H1 (cell line): ENCODE measurements around the gene GBP4. TPM values are rescaled to one million over a fixed set of nuclear protein-coding genes. Genes with fewer than 3 reads are reported as not detected.

Source experiments
- CTCF ChIA-PET: fragments of 300-600 bp; sonication (Branson Sonifier 250); formaldehyde crosslinking; loops from one replicate; lab custom pipeline; 2021; ENCODE audit not compliant: partially characterized antibody; lab: Charles Lee
- POLR2A ChIA-PET: fragments of 300-600 bp; sonication (Branson Sonifier 250); formaldehyde crosslinking; loops from one replicate; lab custom pipeline; 2021; ENCODE audit warnings: inconsistent platforms; ENCODE audit not compliant: partially characterized antibody; lab: Charles Lee
- DNase-seq, 2 experiments: peaks; one replicate each; pipeline versions ENCODE4 v3.0.0 to v3.0.0-alpha.2; 2010 to 2022; ENCODE audit warnings: low spot score in 2 of 2, low read depth in 1 of 2, mixed read lengths in 1 of 2
- FAIRE-seq: peaks from 2 replicates; lab custom pipeline; 2011; peaks lifted over from hg19 to GRCh38; lab: Jason Lieb, UNC
- H2AFZ ChIP-seq: 2 replicates; pipeline ENCODE4 v1.8.1; 2012; ENCODE audit warnings: low read length, inconsistent platforms
- H2AK5ac ChIP-seq: 2 replicates; pipeline ENCODE4 v1.6.1; 2013; ENCODE audit warnings: low read depth, low read length
- H2BK120ac ChIP-seq: replicated peaks from 2 replicates; pipeline ENCODE3; 2013; ENCODE audit warnings: low read depth, low read length, inconsistent platforms
- H2BK12ac ChIP-seq: 2 replicates; pipeline ENCODE4 v1.6.1; 2013; ENCODE audit warnings: low read depth, low read length
- H2BK15ac ChIP-seq: 2 replicates; pipeline ENCODE4 v1.6.1; 2013; ENCODE audit warnings: low read length
- H2BK20ac ChIP-seq: 2 replicates; pipeline ENCODE4 v1.6.1; 2013; ENCODE audit warnings: low read length
- H2BK5ac ChIP-seq: 2 replicates; pipeline ENCODE4 v1.6.1; 2013; ENCODE audit warnings: low read depth, low read length
- H3K14ac ChIP-seq: 2 replicates; pipeline ENCODE4 v1.6.1; 2013; ENCODE audit warnings: inconsistent platforms; ENCODE audit not compliant: insufficient read length
- H3K18ac ChIP-seq: 2 replicates; pipeline ENCODE4 v1.6.1; 2013; ENCODE audit warnings: low read length; ENCODE audit errors: extremely low read depth
- H3K23ac ChIP-seq: 2 replicates; pipeline ENCODE4 v1.6.1; 2013; ENCODE audit warnings: inconsistent platforms; ENCODE audit not compliant: insufficient read length
- H3K23me2 ChIP-seq: 2 replicates; pipeline ENCODE4 v1.6.1; 2013; ENCODE audit warnings: low read depth, low read length
- H3K27ac ChIP-seq: 2 replicates; pipeline ENCODE4 v1.6.1; 2011; ENCODE audit warnings: low read depth, low read length, inconsistent platforms
- H3K27me3 ChIP-seq, 4 experiments: replicated peaks in 1 of 4; 1 replicate in 1 of 4; 2 replicates in 3 of 4; pipeline versions ENCODE4 v1.6.1 to v1.8.1; 2011 to 2013; ENCODE audit warnings: low read length in 3 of 4, mild to moderate bottlenecking in 3 of 4, inconsistent platforms in 2 of 4, mixed read lengths in 2 of 4, moderate library complexity in 1 of 4; ENCODE audit not compliant: control insufficient read depth in 3 of 4, insufficient read depth in 3 of 4; ENCODE audit errors: extremely low read depth in 1 of 4
- H3K36me3 ChIP-seq, 4 experiments: 2 replicates each; pipeline versions ENCODE4 v1.6.1 to v1.8.1; 2011 to 2013; ENCODE audit warnings: mild to moderate bottlenecking in 4 of 4, low read length in 3 of 4, moderate library complexity in 2 of 4, control low read depth in 1 of 4, inconsistent platforms in 1 of 4; ENCODE audit not compliant: insufficient read depth in 4 of 4, control insufficient read depth in 2 of 4
- H3K4ac ChIP-seq: replicated peaks from 2 replicates; pipeline ENCODE3; 2013; ENCODE audit warnings: low read length, low read depth, mixed read lengths, inconsistent platforms; ENCODE audit not compliant: insufficient read length
- H3K4me1 ChIP-seq, 4 experiments: replicated peaks in 1 of 4; 1 replicate in 1 of 4; 2 replicates in 3 of 4; pipeline versions ENCODE4 v1.6.1 to v1.8.1; 2011 to 2013; ENCODE audit warnings: low read length in 3 of 4, inconsistent platforms in 2 of 4, mixed read lengths in 1 of 4; ENCODE audit not compliant: insufficient read depth in 4 of 4, control insufficient read depth in 3 of 4
- H3K4me2 ChIP-seq, 2 experiments: 2 replicates each; pipeline versions ENCODE4 v1.6.1 to v1.8.1; 2011 to 2013; ENCODE audit warnings: low read depth in 2 of 2, low read length in 2 of 2, control low read depth in 1 of 2, inconsistent platforms in 1 of 2, mild to moderate bottlenecking in 1 of 2; ENCODE audit not compliant: insufficient read depth in 1 of 2
- H3K4me3 ChIP-seq, 4 experiments: fragments of 200-600, 300-600 bp in 1 of 4; sonication (generic), shearing (Covaris generic), sonication (Bioruptor Twin) in 1 of 4; 2 replicates each; pipeline versions ENCODE4 v1.5.1 to v1.8.1; 2011 to 2016; ENCODE audit warnings: low read length in 4 of 4, low read depth in 3 of 4, control low read depth in 2 of 4, inconsistent platforms in 2 of 4, mild to moderate bottlenecking in 2 of 4, mixed read lengths in 1 of 4, moderate library complexity in 1 of 4; ENCODE audit not compliant: insufficient read depth in 2 of 4; ENCODE audit errors: extremely low read depth in 1 of 4
- H3K56ac ChIP-seq: replicated peaks from 2 replicates; pipeline ENCODE3; 2013; ENCODE audit warnings: low read depth, mild to moderate bottlenecking, mixed read lengths, low read length, inconsistent platforms; ENCODE audit not compliant: insufficient read length
- H3K79me1 ChIP-seq: 2 replicates; pipeline ENCODE4 v1.6.1; 2013; ENCODE audit warnings: low read depth, low read length, control low read depth
- H3K79me2 ChIP-seq, 2 experiments: 2 replicates each; pipeline versions ENCODE4 v1.6.1 to v1.8.1; 2012 to 2013; ENCODE audit warnings: low read length in 2 of 2, mild to moderate bottlenecking in 2 of 2, inconsistent platforms in 1 of 2; ENCODE audit not compliant: insufficient read depth in 2 of 2, control insufficient read depth in 1 of 2
- H3K9ac ChIP-seq, 4 experiments: replicated peaks in 1 of 4; 1 replicate in 1 of 4; 2 replicates in 3 of 4; pipeline versions ENCODE4 v1.6.1 to v1.8.1; 2011 to 2013; ENCODE audit warnings: low read depth in 3 of 4, low read length in 3 of 4, control low read depth in 2 of 4, mild to moderate bottlenecking in 2 of 4, moderate library complexity in 2 of 4, inconsistent platforms in 1 of 4; ENCODE audit errors: extremely low read depth in 1 of 4
- H3K9me3 ChIP-seq, 2 experiments: 2 replicates each; pipeline versions ENCODE4 v1.6.1 to v1.8.1; 2012 to 2013; ENCODE audit warnings: mild to moderate bottlenecking in 2 of 2, moderate library complexity in 2 of 2, control low read depth in 1 of 2, inconsistent platforms in 1 of 2, low read depth in 1 of 2, low read length in 1 of 2, mixed read lengths in 1 of 2; ENCODE audit not compliant: insufficient read depth in 2 of 2
- H4K20me1 ChIP-seq, 2 experiments: replicated peaks in 1 of 2; 2 replicates each; pipeline versions ENCODE3 to v1.8.1; 2011 to 2013; ENCODE audit warnings: inconsistent platforms in 2 of 2, low read length in 2 of 2, mild to moderate bottlenecking in 1 of 2; ENCODE audit not compliant: insufficient read depth in 2 of 2, control insufficient read depth in 1 of 2
- H4K5ac ChIP-seq: 2 replicates; pipeline ENCODE4 v1.6.1; 2013; ENCODE audit warnings: low read length, low read depth, mixed read lengths, inconsistent platforms; ENCODE audit not compliant: insufficient read length
- H4K8ac ChIP-seq: 2 replicates; pipeline ENCODE4 v1.8.0; 2013; ENCODE audit warnings: mild to moderate bottlenecking, moderate library complexity, low read length, inconsistent platforms; ENCODE audit not compliant: insufficient read depth; ENCODE audit errors: extremely low read depth
- H4K91ac ChIP-seq: replicated peaks from 2 replicates; pipeline ENCODE3; 2013; ENCODE audit warnings: low read length, mixed read lengths, inconsistent platforms; ENCODE audit not compliant: insufficient read length
- ATF3 ChIP-seq: IDR thresholded peaks from 2 replicates; pipeline ENCODE4 v1.6.1; 2011; ENCODE audit warnings: low read depth, mild to moderate bottlenecking, low read length; ENCODE audit not compliant: insufficient read depth
- CTCF ChIP-seq, 3 experiments: IDR thresholded peaks; 1 replicate in 2 of 3; 2 replicates in 1 of 3; pipeline versions ENCODE4 v1.5.1 to v1.6.1; 2011; ENCODE audit warnings: low read length in 3 of 3, mild to moderate bottlenecking in 3 of 3, inconsistent platforms in 2 of 3, low read depth in 1 of 3, moderate library complexity in 1 of 3; ENCODE audit not compliant: insufficient read depth in 1 of 3; ENCODE audit errors: control extremely low read depth in 1 of 3
- EGR1 ChIP-seq: IDR thresholded peaks from 2 replicates; pipeline ENCODE4 v1.6.1; 2011; ENCODE audit warnings: low read depth, low read length, borderline replicate concordance
- EZH2 ChIP-seq: fragments of 200-600 bp; sonication (generic); IDR thresholded peaks from 2 replicates; pipeline ENCODE4 v1.7.1; 2012; ENCODE audit warnings: low read depth, mild to moderate bottlenecking, moderate library complexity, low read length, inconsistent platforms; ENCODE audit not compliant: severe bottlenecking
- NRF1 ChIP-seq: IDR thresholded peaks from 2 replicates; pipeline ENCODE4 v1.6.1; 2011; ENCODE audit warnings: mild to moderate bottlenecking, low read depth, low read length, improper control_type of control experiment
- RAD21 ChIP-seq, 2 experiments: IDR thresholded peaks in 1 of 2; conservative IDR thresholded peaks in 1 of 2; 2 replicates each; pipeline ENCODE4 v1.6.1; 2011; ENCODE audit warnings: low read depth in 2 of 2, low read length in 2 of 2, improper control_type of control experiment in 1 of 2, inconsistent platforms in 1 of 2, mild to moderate bottlenecking in 1 of 2, moderate library complexity in 1 of 2
- RXRA ChIP-seq: IDR thresholded peaks from 2 replicates; pipeline ENCODE4 v1.6.1; 2011; ENCODE audit warnings: low read depth, mild to moderate bottlenecking, low read length, moderate library complexity; ENCODE audit not compliant: insufficient read depth
- SP1 ChIP-seq: IDR thresholded peaks from 2 replicates; pipeline ENCODE4 v1.6.1; 2011; ENCODE audit warnings: low read depth, low read length
- SRF ChIP-seq: IDR thresholded peaks from 2 replicates; pipeline ENCODE4 v1.6.1; 2011; ENCODE audit warnings: mild to moderate bottlenecking, low read depth, low read length, moderate library complexity
- TCF12 ChIP-seq: IDR thresholded peaks from 2 replicates; pipeline ENCODE4 v1.6.1; 2011; ENCODE audit warnings: low read depth, mild to moderate bottlenecking, low read length
- YY1 ChIP-seq: IDR thresholded peaks from 2 replicates; pipeline ENCODE4 v1.6.1; 2011; ENCODE audit warnings: low read depth, mild to moderate bottlenecking, low read length
- WGBS, 2 experiments: shearing (Covaris generic) in 1 of 2; methylation state at CpG; one replicate each; pipeline versions ENCODE4 v1.1.6 to v1.1.7; 2013 to 2015; ENCODE audit warnings: low lambda C conversion rate in 2 of 2, mixed read lengths in 2 of 2, inconsistent platforms in 1 of 2, low coverage in 1 of 2, missing lambda C conversion rate in 1 of 2; ENCODE audit not compliant: insufficient replicate concordance in 2 of 2, insufficient coverage in 1 of 2, insufficient read length in 1 of 2; ENCODE audit errors: extremely low coverage in 1 of 2, missing lambda C conversion rate in 1 of 2; 5-methylcytosine and 5-hydroxymethylcytosine counted together
- polyA plus RNA-seq, 7 experiments: library from polyadenylated mRNA; depleted of rRNA in 3 of 7; stranded (reverse) in 5 of 7; unstranded in 2 of 7; fragments of >200 nt in 5 of 7; fragments of 200-250 nt in 2 of 7; gene quantifications; 1 replicate in 5 of 7; 2 replicates in 1 of 7; 4 replicates in 1 of 7; pipeline versions ENCODE4 v1.2.1 to v1.2.3, GENCODE V29; 2011 to 2013; ENCODE audit warnings: missing spikeins in 2 of 7, mixed read lengths in 2 of 7
- total RNA-seq: library from RNA; stranded (reverse); fragmentation: NEBNext Ultra II Directional; extraction: Animal tissue kit (Norgen Biotek cat#: 25700); gene quantifications from 2 replicates; pipeline ENCODE4 v1.2.1, GENCODE V29; 2021

The GBP4 gene
- total and polyA plus RNA-seq, 2 of the 8 experiments (the other 6 are each of a cell fraction or from before 2014, with no cell fraction given) = 0.02 TPM; not detected in 1

GRCh38 chr1:89149229-89149628 lies 49.5 kb downstream of the GBP4 start:
- Histone ChIP-seq H3K79me1 (no peaks in the 10 kb centered on the region), H4K8ac (no peak overlapping the region; the same call in 1 of the 2 replicates), H3K4ac (no peak overlapping the region), H2BK120ac (no peak overlapping the region), H3K23ac (no peak overlapping the region), H2BK15ac (no peak overlapping the region), H3K9ac (no peak overlapping the region), H2BK12ac (no peak overlapping the region), H2AK5ac (no peak overlapping the region), H4K91ac (no peak overlapping the region), H2AFZ (0 out of 2 replicates have a peak overlapping the region, but pooled peaks have one; percentile 38), H3K56ac (no peak overlapping the region), H3K27me3 (no peaks in the 10 kb centered on the region), H4K5ac (no peak overlapping the region), H2BK20ac (no peak overlapping the region), H3K14ac (no peak overlapping the region), H3K4me3 (no peak overlapping the region), H3K9me3 (no peaks in the 10 kb centered on the region), H3K23me2 (no peaks in the 10 kb centered on the region), H3K4me2 (no peak overlapping the region), H2BK5ac (no peak overlapping the region), H3K4me1 (no peaks in the 10 kb centered on the region), H4K20me1 (no peaks in the 10 kb centered on the region), H3K79me2 (no peaks in the 10 kb centered on the region), H3K27ac (no peak overlapping the region), H3K18ac (no peak overlapping the region), H3K36me3 (no peaks in the 10 kb centered on the region)
- ChIA-PET CTCF (interaction anchor here (0.6 to 1.5 kb wide), 7 partner anchors 61 to 305 kb away, joined by 3 to 4 read pairs (median 3); no protein-coding TSS in a partner anchor), POLR2A (no interaction called here)
- FAIRE-seq (no peak), DNase-seq (no peak)
- WGBS, 2 experiments = 82% methylated on average over 3 of the region's 3 CpGs; no CpG with 5 or more reads in 1 of the 2 experiments
- TF ChIP-seq SRF (no peak), EGR1 (no peak), RAD21 (IDR thresholded peaks at IDR 0.05 in 1 of 2, conservative IDR thresholded peaks at IDR 0.05 in 1 of 2; ENCODE audit: low read depth in 2 of 2, low read length in 2 of 2) (peak; percentile 34 to 48), EZH2 (no peak), ATF3 (no peak), TCF12 (no peak), RXRA (no peak), SP1 (no peak), NRF1 (no peak), CTCF (IDR thresholded peaks at IDR 0.05; ENCODE audit: control extremely low read depth in 1 of 3, insufficient read depth in 1 of 3, low read depth in 1 of 3, low read length in 3 of 3) (peak; percentile 17 to 35 (median 19)), YY1 (peak; percentile 34; the same call in 1 of the 2 replicates)
